A549 (cell line): ENCODE data around the gene TLNRD1. TPM values are rescaled to one million over a fixed set of nuclear protein-coding genes. Genes with fewer than 3 reads are reported as not detected.

Experiments used
- ATAC-seq, 2 experiments: fragments of 200-7000 bp in 1 of 2; fragments of >200 bp in 1 of 2; cut with Nextera tagmentation in 1 of 2; cut with Tn5 transposase in 1 of 2; 3 replicates each; pipeline versions ENCODE4 v1.8.0 to v1.9.1; 2018 to 2020; ENCODE audit warnings: mild to moderate bottlenecking in 1 of 2, moderate library complexity in 1 of 2
- CTCF ChIA-PET: fragments of 300-600 bp; sonication (Branson Sonifier 250); formaldehyde crosslinking; extraction: SDS; loops from one replicate; lab custom pipeline; 2021; ENCODE audit warnings: antibody characterized with exemption, inconsistent platforms; lab: Yijun Ruan, JAX
- POLR2A ChIA-PET: fragments of 350-600 bp; formaldehyde crosslinking; extraction: SDS; loops from one replicate; lab custom pipeline; 2021; ENCODE audit warnings: antibody characterized with exemption, inconsistent platforms; lab: Yijun Ruan, JAX
- DNase-seq, 2 experiments: peaks; one replicate each; pipeline versions ENCODE4 v3.0.0 to v3.0.0-alpha.2; 2011 to 2016; ENCODE audit warnings: low read depth in 1 of 2, low spot score in 1 of 2
- FAIRE-seq: peaks from 2 replicates; lab custom pipeline; 2011; peaks lifted over from hg19 to GRCh38; lab: Jason Lieb, UNC
- H3K27ac ChIP-seq, 2 experiments: fragments of >200 bp; sonication (Bioruptor Twin); formaldehyde crosslinking; 3 replicates each; pipeline ENCODE4 v1.5.1; 2016 to 2017
- H3K4me1 ChIP-seq: fragments of >200 bp; sonication (Bioruptor Twin); formaldehyde crosslinking; 3 replicates; pipeline ENCODE4 v1.6.1; 2016
- H3K4me2 ChIP-seq: fragments of >200 bp; sonication (Bioruptor Twin); formaldehyde crosslinking; 3 replicates; pipeline ENCODE4 v1.6.1; 2016
- H3K4me3 ChIP-seq: fragments of >200 bp; sonication (Bioruptor Twin); formaldehyde crosslinking; 3 replicates; pipeline ENCODE4 v1.5.1; 2016
- H3K9me3 ChIP-seq: fragments of >200 bp; sonication (Bioruptor Twin); formaldehyde crosslinking; 3 replicates; pipeline ENCODE4 v1.6.1; 2016
- CBX2 ChIP-seq: fragments of 200-600 bp; sonication (generic); IDR thresholded peaks from 2 replicates; pipeline ENCODE4 v1.6.1; 2016; ENCODE audit warnings: low read depth, mild to moderate bottlenecking, borderline replicate concordance
- CBX8 ChIP-seq: fragments of 200-600 bp; sonication (generic); IDR thresholded peaks from 2 replicates; pipeline ENCODE4 v1.6.1; 2016
- CHD4 ChIP-seq: fragments of 200-600 bp; sonication (generic); IDR thresholded peaks from 2 replicates; pipeline ENCODE4 v1.6.1; 2016; ENCODE audit warnings: antibody characterized with exemption, mild to moderate bottlenecking, borderline replicate concordance
- EHF ChIP-seq: fragments of 250-450 bp; sonication (Bioruptor Pico); IDR thresholded peaks from 2 replicates; pipeline ENCODE4 v1.5.0; 2020; ENCODE audit warnings: mild to moderate bottlenecking
- EHMT2 ChIP-seq: fragments of 200-600 bp; sonication (generic); IDR thresholded peaks from 2 replicates; pipeline ENCODE4 v1.6.1; 2016; ENCODE audit warnings: antibody characterized with exemption, low read depth, mild to moderate bottlenecking, moderate library complexity
- EP300 ChIP-seq, 2 experiments: fragments of >200 bp; sonication (Bioruptor Twin); formaldehyde crosslinking; IDR thresholded peaks; 2 replicates in 1 of 2; 3 replicates in 1 of 2; pipeline ENCODE4 v1.6.1; 2016 to 2017
- ESRRA ChIP-seq: fragments of 150-350 bp; IDR thresholded peaks from 2 replicates; pipeline ENCODE4 v1.6.1; 2014; ENCODE audit warnings: mild to moderate bottlenecking, low read length, borderline replicate concordance
- FOSB ChIP-seq: fragments of 250-450 bp; sonication (Bioruptor Pico); IDR thresholded peaks from 2 replicates; pipeline ENCODE4 v1.5.0; 2020; ENCODE audit warnings: mild to moderate bottlenecking, moderate library complexity
- FOSL2 ChIP-seq, 2 experiments: fragments of 450-650 bp in 1 of 2; fragments of >200 bp in 1 of 2; sonication (Bioruptor Twin) in 1 of 2; formaldehyde crosslinking; IDR thresholded peaks; 2 replicates each; pipeline versions ENCODE4 v1.5.0 to v1.6.1; 2016 to 2020; ENCODE audit warnings: mild to moderate bottlenecking in 1 of 2, moderate library complexity in 1 of 2
- GATA3 ChIP-seq: IDR thresholded peaks from 2 replicates; pipeline ENCODE4 v1.6.1; 2012; ENCODE audit warnings: borderline replicate concordance
- HEYL ChIP-seq: fragments of 250-450 bp; sonication (Bioruptor Pico); IDR thresholded peaks from 2 replicates; pipeline ENCODE4 v1.8.0; 2021; ENCODE audit warnings: mild to moderate bottlenecking, moderate library complexity
- HMGXB4 ChIP-seq: fragments of 250-450 bp; sonication (Bioruptor Pico); IDR thresholded peaks from 2 replicates; pipeline ENCODE4 v1.5.0; 2021; ENCODE audit warnings: mild to moderate bottlenecking, moderate library complexity, borderline replicate concordance
- HOXB13 ChIP-seq: fragments of 250-450 bp; sonication (Bioruptor Pico); IDR thresholded peaks from 2 replicates; pipeline ENCODE4 v1.5.0; 2020; ENCODE audit warnings: low read depth, mild to moderate bottlenecking, moderate library complexity
- JUNB ChIP-seq: fragments of >200 bp; sonication (Bioruptor Twin); formaldehyde crosslinking; IDR thresholded peaks from 2 replicates; pipeline ENCODE4 v1.6.1; 2016
- KDM5A ChIP-seq: fragments of 200-600 bp; sonication (generic); IDR thresholded peaks from 2 replicates; pipeline ENCODE4 v1.6.1; 2016; ENCODE audit warnings: antibody characterized with exemption, mild to moderate bottlenecking
- MAFK ChIP-seq: fragments of 450-650 bp; IDR thresholded peaks from 2 replicates; pipeline ENCODE4 v1.6.1; 2014; ENCODE audit not compliant: partially characterized antibody
- MYC ChIP-seq: IDR thresholded peaks from 2 replicates; pipeline ENCODE4 v1.6.1; 2012; ENCODE audit warnings: mild to moderate bottlenecking, inconsistent platforms, low read length, improper control_type of control experiment, borderline replicate concordance
- NFE2L2 ChIP-seq: fragments of 150-350 bp; conservative IDR thresholded peaks from 2 replicates; pipeline ENCODE4 v1.6.1; 2014; ENCODE audit warnings: low read length
- NPAS2 ChIP-seq: fragments of 250-450 bp; sonication (Bioruptor Pico); IDR thresholded peaks from 2 replicates; pipeline ENCODE4 v1.8.0; 2022; ENCODE audit warnings: mild to moderate bottlenecking, moderate library complexity, borderline replicate concordance
- NR3C1 ChIP-seq: fragments of >200 bp; sonication (Bioruptor Twin); formaldehyde crosslinking; IDR thresholded peaks from 3 replicates; pipeline ENCODE4 v1.6.1; 2017
- PBX3 ChIP-seq: IDR thresholded peaks from 2 replicates; pipeline ENCODE4 v1.6.1; 2012
- PHF8 ChIP-seq: fragments of 200-600 bp; sonication (generic); IDR thresholded peaks from 2 replicates; pipeline ENCODE4 v1.6.1; 2016; ENCODE audit warnings: low read depth, mild to moderate bottlenecking, antibody characterized with exemption, moderate library complexity, borderline replicate concordance
- RARB ChIP-seq: fragments of 250-450 bp; sonication (Bioruptor Pico); IDR thresholded peaks from 2 replicates; pipeline ENCODE4 v1.8.0; 2021; ENCODE audit warnings: mild to moderate bottlenecking, moderate library complexity
- RNF2 ChIP-seq: fragments of 200-600 bp; sonication (generic); IDR thresholded peaks from 2 replicates; pipeline ENCODE4 v1.6.1; 2016; ENCODE audit warnings: low read depth, mild to moderate bottlenecking, antibody characterized with exemption, moderate library complexity, borderline replicate concordance
- TFCP2L1 ChIP-seq: fragments of 250-450 bp; sonication (Bioruptor Pico); IDR thresholded peaks from 2 replicates; pipeline ENCODE4 v1.5.0; 2021; ENCODE audit warnings: mild to moderate bottlenecking
- ZC3H11A ChIP-seq: fragments of 450-650 bp; IDR thresholded peaks from 2 replicates; pipeline ENCODE4 v1.6.1; 2014; ENCODE audit warnings: antibody characterized with exemption, mild to moderate bottlenecking
- ZFP36 ChIP-seq: fragments of 450-650 bp; IDR thresholded peaks from 2 replicates; pipeline ENCODE4 v1.6.1; 2014; ENCODE audit warnings: borderline replicate concordance; ENCODE audit not compliant: partially characterized antibody
- WGBS: methylation state at CpG from one replicate; pipeline ENCODE4 v1.1.6; 2017; ENCODE audit errors: missing lambda C conversion rate; 5-methylcytosine and 5-hydroxymethylcytosine counted together
- polyA minus RNA-seq: library from RNA; depleted of rRNA, polyadenylated mRNA; stranded (reverse); fragments of >200 nt; gene quantifications from 2 replicates; pipeline ENCODE4 v1.2.3, GENCODE V29; 2011; rRNA and poly(A)+ RNA removed
- polyA plus RNA-seq, 4 experiments: library from polyadenylated mRNA; depleted of rRNA in 3 of 4; stranded (reverse); fragments of >200 nt; fragmentation: RNase III in 1 of 4; extraction: RNeasy Plus Mini Kit Qiagen cat#74134 plus additional on column Dnase treatment in 1 of 4; gene quantifications; 2 replicates in 3 of 4; 3 replicates in 1 of 4; pipeline ENCODE4 v1.2.3, GENCODE V29; 2011 to 2017
- TF ChIP-seq, protein P1 (sequence below): fragments of >200 bp; sonication (Bioruptor Twin); formaldehyde crosslinking; IDR thresholded peaks from 2 replicates; pipeline ENCODE4 v1.6.1; 2016
- TF ChIP-seq, protein P2 (sequence below): fragments of >200 bp; sonication (Bioruptor Twin); formaldehyde crosslinking; IDR thresholded peaks from 3 replicates; pipeline ENCODE4 v1.6.1; 2016
- TF ChIP-seq, protein P3 (sequence below): fragments of 450-650 bp; IDR thresholded peaks from 2 replicates; pipeline ENCODE4 v1.6.1; 2014; ENCODE audit warnings: antibody characterized with exemption
- TF ChIP-seq, protein P4 (sequence below): fragments of >200 bp; sonication (Bioruptor Twin); formaldehyde crosslinking; IDR thresholded peaks from 3 replicates; pipeline ENCODE4 v1.5.1; 2016
- TF ChIP-seq, protein P5 (sequence below): fragments of 250-450 bp; sonication (Bioruptor Pico); IDR thresholded peaks from 2 replicates; pipeline ENCODE4 v1.5.0; 2020; ENCODE audit warnings: low read depth, mild to moderate bottlenecking, moderate library complexity

The TLNRD1 gene
- polyA plus RNA-seq (2011; rRNA removed) (5.3 and 6.6 TPM in 2 replicates), polyA plus RNA-seq (2017; fragmentation: RNase III; extraction: RNeasy Plus Mini Kit Qiagen cat#74134 plus additional on column Dnase treatment) (7.0 to 7.2 TPM (median 7.0 TPM) in 3 replicates), polyA minus RNA-seq (5.7 and 8.4 TPM in 2 replicates)
- polyA plus RNA-seq (2012; cell fraction: cytosol; rRNA removed): 12.3 and 20.7 TPM in 2 replicates
- 12.4 and 22.3 TPM in 2 replicates for polyA plus RNA-seq (2012; cell fraction: nucleus; rRNA removed)

DNA sequence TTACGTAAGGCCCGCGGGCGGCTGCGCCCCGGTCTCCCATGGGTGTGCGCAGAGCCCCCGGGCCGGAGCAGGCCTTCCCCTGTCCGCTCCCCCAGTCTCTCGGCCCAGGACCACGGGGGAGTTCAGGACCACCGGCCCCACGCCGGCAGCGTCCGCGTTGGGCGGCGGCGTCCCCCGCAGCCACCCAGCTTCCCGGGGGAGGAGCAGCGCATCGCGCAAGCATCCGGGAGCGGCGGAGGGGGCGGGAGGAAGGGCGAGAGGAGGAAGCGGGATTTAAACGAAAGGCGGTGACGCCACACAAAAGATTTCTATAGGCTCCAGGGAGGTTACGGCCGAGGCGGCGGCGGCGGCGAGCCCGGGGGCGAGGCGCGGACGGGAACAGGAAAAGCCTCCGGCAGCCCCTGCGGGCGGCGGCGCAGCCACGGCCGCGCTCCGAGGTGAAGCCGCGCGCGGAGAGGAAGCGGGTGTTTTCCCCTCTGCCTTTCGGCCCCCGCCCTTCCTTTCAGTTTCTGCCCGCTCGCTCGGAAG, at the start of gene TLNRD1:
Gene TLNRD1 (plus strand): TSS at position 300 of the 528 bp plus-strand sequence. CDS start 1,349 bp downstream, outside the sequence.
- H3K4me3 ChIP-seq: peak within 1 kb of the TSS; percentile 67
- DNase-seq (peak; percentile 95), FAIRE-seq (no peak), ATAC-seq (peak; percentile 84 to 92)
- H3K4me2 ChIP-seq: peak within 1 kb of the TSS; percentile 92
- CTCF ChIA-PET: interaction anchor here (0.6 to 3.2 kb wide), 4 partner anchors 9 to 265 kb away, joined by 3 to 9 read pairs (median 3); no protein-coding TSS in a partner anchor
- H3K27ac ChIP-seq: peak within 1 kb of the TSS; percentile 90 to 98
- POLR2A ChIA-PET: interaction anchor here (0.5 to 2.5 kb wide), 10 partner anchors 10 to 1120 kb away, joined by 3 to 30 read pairs (median 3); partner anchors contain the start of gene MEX3B
- H3K9me3 ChIP-seq: no peaks in the 10 kb centered on the region
- H3K4me1 ChIP-seq: peaks cover 24% of the 10 kb centered on the region
- 1% methylated on average over 36 of the region's 66 CpGs for WGBS
- no peak for TF ChIP-seq HOXB13 (CRISPR knock-in tag)
- no peak for TF ChIP-seq EP300 (IDR thresholded peaks at IDR 0.05)
- TF ChIP-seq ESRRA: no peak
- TF ChIP-seq, protein P1, sequence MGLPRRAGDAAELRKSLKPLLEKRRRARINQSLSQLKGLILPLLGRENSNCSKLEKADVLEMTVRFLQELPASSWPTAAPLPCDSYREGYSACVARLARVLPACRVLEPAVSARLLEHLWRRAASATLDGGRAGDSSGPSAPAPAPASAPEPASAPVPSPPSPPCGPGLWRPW: no peak
- peak; percentile 64; the same call in 1 of the 2 replicates for TF ChIP-seq MYC
- TF ChIP-seq, protein P2, sequence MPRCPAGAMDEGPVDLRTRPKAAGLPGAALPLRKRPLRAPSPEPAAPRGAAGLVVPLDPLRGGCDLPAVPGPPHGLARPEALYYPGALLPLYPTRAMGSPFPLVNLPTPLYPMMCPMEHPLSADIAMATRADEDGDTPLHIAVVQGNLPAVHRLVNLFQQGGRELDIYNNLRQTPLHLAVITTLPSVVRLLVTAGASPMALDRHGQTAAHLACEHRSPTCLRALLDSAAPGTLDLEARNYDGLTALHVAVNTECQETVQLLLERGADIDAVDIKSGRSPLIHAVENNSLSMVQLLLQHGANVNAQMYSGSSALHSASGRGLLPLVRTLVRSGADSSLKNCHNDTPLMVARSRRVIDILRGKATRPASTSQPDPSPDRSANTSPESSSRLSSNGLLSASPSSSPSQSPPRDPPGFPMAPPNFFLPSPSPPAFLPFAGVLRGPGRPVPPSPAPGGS: peak; percentile 90; the same call in 2 of the 3 replicates
- TF ChIP-seq HMGXB4 (CRISPR knock-in tag): 0 out of 2 replicates have a peak, but pooled peaks have one; percentile 10
- 0 out of 2 replicates have a peak, but pooled peaks have one; percentile 24 for TF ChIP-seq PBX3
- no peak for TF ChIP-seq ZFP36
- no peak for TF ChIP-seq TFCP2L1 (CRISPR knock-in tag)
- peak; percentile 94 for TF ChIP-seq PHF8
- TF ChIP-seq, protein P3, sequence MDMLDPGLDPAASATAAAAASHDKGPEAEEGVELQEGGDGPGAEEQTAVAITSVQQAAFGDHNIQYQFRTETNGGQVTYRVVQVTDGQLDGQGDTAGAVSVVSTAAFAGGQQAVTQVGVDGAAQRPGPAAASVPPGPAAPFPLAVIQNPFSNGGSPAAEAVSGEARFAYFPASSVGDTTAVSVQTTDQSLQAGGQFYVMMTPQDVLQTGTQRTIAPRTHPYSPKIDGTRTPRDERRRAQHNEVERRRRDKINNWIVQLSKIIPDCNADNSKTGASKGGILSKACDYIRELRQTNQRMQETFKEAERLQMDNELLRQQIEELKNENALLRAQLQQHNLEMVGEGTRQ: no peak
- no peak for TF ChIP-seq HEYL (CRISPR knock-in tag)
- TF ChIP-seq NFE2L2: no peak
- TF ChIP-seq, protein P4, sequence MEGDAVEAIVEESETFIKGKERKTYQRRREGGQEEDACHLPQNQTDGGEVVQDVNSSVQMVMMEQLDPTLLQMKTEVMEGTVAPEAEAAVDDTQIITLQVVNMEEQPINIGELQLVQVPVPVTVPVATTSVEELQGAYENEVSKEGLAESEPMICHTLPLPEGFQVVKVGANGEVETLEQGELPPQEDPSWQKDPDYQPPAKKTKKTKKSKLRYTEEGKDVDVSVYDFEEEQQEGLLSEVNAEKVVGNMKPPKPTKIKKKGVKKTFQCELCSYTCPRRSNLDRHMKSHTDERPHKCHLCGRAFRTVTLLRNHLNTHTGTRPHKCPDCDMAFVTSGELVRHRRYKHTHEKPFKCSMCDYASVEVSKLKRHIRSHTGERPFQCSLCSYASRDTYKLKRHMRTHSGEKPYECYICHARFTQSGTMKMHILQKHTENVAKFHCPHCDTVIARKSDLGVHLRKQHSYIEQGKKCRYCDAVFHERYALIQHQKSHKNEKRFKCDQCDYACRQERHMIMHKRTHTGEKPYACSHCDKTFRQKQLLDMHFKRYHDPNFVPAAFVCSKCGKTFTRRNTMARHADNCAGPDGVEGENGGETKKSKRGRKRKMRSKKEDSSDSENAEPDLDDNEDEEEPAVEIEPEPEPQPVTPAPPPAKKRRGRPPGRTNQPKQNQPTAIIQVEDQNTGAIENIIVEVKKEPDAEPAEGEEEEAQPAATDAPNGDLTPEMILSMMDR: no peak
- no peak for TF ChIP-seq MAFK
- TF ChIP-seq FOSL2 (IDR thresholded peaks at IDR 0.05): no peak
- TF ChIP-seq FOSL2 (CRISPR knock-in tag; IDR thresholded peaks at IDR 0.05): peak; percentile 16; the same call in 1 of the 2 replicates
- no peak for TF ChIP-seq RNF2
- TF ChIP-seq KDM5A: no peak
- TF ChIP-seq NPAS2 (CRISPR knock-in tag): no peak
- TF ChIP-seq FOSB (CRISPR knock-in tag): no peak
- no peak for TF ChIP-seq CBX2
- TF ChIP-seq EHF: no peak
- no peak for TF ChIP-seq JUNB
- no peak for TF ChIP-seq CBX8
- TF ChIP-seq RARB (CRISPR knock-in tag): no peak
- TF ChIP-seq EHMT2: no peak
- no peak for TF ChIP-seq CHD4
- no peak for TF ChIP-seq NR3C1
- peak; percentile 40 for TF ChIP-seq GATA3
- TF ChIP-seq ZC3H11A: no peak
- TF ChIP-seq, protein P5, sequence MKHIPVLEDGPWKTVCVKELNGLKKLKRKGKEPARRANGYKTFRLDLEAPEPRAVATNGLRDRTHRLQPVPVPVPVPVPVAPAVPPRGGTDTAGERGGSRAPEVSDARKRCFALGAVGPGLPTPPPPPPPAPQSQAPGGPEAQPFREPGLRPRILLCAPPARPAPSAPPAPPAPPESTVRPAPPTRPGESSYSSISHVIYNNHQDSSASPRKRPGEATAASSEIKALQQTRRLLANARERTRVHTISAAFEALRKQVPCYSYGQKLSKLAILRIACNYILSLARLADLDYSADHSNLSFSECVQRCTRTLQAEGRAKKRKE: no peak
